Activated CD4-positive, alpha-beta T cell treated with anti-CD3 and anti-CD28 coated beads, Interleukin-2, Interleukin-6, amounts not matched to agents 100 ng/mL and 50 ng/mL, durations not matched to agents 16 hours and 8 hours (primary cell): ENCODE measurements around the gene SHC2.
"Not testable (repeated sequence)": the region's sequence is repeated elsewhere in the genome, so short reads cannot be mapped to it uniquely, and the experiment has no call there.

ENCODE experiments used
- DNase-seq: peaks from one replicate; pipeline ENCODE4 v3.0.0-alpha.2; 2020

Gene SHC2

DNA sequence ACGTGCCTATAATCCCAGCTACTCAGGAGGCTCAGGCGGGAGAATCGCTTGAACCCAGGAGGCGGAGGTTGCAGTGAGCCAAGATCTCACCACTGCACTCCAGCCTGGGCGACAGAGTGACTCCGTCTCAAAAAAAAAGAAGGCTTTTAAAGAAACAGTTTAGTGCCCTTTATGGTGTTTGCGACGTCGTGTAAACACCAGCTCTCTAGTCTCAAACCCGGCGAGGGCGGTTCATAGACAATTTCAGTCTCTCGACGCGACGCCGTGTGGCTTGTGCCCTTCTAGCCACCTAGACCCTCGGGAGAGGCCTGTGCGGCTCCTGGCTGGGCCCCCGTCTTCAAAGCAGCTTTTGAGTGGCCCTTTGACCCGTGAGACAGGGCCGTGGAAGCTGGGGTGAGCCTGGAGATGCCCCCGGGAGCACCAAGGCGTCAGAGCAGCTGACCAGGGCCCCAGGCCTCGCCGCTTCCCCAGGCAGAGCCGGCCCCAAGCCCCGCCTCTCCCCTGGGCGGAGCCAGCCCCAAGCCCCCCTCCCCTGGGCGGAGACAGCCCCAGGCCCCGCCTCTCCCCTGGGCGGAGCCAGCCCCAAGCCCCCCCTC is 30.4 kb upstream of the SHC2 start:
- peak; percentile 33 for DNase-seq

DNA sequence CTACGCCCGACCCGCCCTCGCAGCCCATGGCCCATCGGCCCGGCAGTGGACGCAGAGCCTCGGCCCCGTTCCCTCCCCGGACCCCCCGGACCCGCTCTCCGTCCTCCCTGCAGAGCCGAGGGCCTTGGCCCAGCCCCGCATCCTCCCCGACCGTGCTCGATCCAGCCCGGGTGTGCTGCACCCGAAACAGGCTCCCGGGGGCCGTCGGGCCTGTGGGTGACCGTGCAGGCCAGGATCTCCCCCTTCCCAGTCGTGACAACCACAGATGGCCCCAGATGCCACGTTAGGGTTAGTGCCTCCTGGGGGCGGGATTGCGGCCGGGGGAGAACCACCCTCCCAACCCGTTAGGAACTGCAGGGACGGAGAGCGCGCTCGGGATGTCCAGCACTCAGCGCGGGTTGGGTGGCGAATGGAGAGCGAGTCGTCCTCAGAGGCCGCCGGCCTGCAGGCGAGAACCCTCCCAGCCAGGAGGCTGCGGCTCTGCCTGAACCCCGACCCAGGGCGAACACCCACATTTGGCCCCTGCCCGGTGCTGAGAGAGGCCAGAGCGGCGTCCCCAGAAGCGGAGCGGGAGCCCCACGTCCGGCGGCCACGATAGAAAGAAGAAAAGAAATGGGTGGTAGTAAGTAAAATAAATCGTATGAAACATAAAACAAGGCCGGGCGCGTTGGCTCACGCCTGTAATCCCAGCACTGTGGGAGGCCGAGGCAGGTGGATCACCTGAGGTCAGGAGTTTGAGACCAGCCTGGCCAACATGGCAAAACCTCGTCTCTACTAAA is 28.8 kb upstream of the SHC2 start:
- no peak for DNase-seq

DNA sequence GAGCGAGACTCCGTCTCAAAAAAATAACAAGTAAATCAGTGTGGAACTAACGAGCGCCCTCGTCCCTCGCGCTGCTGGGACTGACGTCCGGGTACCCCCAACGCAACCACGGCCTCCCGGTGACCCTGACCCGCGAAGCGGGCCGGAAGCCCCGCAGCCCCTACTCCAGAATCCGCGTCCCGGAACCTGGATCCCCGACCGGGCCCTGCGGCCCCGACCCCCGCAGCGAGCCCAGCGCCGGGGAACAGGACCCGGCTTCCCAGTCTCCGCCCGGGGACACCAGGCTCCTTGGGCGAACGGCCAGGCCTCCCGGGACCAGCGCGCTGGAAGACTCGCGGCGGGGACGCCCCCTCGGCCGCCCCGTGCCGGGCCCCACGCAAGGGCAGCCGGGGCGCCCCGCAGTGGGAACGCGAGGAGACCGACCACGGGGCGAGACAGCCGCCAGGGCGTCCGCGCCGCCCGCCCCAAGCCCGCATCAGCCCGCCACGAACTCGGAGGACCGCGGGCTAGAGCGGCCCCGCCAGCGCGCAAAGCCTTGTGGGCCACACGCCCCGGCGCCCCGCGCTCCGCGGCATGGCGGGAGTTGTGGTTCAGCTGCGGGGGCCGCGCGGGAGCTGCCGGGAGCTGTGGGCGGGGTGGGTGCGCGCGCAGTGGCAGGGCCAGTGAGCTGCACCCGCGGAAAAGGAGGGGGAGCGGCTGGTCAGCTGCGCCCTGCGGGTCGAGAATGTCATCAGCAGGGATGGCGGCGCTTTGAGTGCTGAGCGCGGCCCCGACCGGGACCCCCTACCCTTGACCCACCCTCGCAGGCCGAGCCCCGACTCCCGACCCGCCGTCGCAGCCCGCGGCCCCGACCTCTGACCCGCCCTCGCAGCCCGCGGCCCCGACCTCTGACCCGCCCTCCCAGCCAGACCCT is 27.9 kb upstream of the SHC2 start:
- peak; percentile 95 for DNase-seq

DNA sequence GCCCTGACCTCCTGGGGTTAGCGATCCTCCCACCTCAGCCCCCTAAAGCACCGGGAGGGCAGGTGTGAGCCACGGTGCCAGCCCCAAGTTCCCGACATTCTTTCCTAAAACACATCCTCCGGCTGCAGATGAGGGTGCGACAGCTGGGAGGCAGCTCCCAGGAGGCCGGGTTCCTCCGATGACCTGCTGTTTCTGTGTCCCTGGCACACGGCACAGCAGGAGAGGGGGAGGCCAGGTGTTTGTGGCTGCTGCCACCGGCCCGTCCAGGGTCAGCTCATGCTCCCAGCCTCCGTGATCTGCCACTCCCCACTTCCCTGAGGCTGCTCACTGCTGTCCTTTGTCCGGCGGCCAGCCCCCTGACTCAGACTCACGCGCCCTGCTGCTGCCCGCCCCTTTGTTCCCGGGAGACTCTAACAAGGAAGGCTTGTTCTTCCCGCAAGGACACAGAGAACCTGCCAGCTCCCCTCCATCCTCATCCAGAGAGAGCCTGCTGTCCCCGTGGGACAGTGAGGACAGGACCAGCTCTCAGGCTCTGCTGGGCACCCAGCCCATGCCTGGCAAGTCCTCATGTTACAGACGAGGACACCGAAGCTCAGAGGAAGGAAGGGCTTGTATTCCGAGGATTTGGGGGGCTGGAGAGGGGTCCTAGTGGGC is 24.9 kb upstream of the SHC2 start:
- no peak for DNase-seq

DNA sequence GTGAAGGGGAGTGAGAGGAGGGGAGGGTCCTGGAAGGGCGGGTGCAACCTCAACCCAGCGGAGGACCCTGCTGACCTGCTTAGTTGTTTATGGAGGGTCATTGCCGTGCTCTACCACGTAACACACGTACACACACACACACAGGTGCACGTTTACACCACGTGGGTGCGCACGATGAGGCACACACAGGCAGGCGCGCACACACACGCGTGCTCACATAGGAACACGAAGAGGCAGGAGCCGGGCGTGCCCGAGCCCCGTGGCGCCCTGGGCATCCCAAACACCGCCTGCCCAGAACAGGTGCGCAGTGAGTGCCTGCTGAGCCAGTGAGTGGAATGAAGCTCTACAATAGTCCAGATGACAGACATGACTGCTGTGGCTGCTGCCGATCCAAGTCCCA is 24.2 kb upstream of the SHC2 start:
- no peak for DNase-seq

DNA sequence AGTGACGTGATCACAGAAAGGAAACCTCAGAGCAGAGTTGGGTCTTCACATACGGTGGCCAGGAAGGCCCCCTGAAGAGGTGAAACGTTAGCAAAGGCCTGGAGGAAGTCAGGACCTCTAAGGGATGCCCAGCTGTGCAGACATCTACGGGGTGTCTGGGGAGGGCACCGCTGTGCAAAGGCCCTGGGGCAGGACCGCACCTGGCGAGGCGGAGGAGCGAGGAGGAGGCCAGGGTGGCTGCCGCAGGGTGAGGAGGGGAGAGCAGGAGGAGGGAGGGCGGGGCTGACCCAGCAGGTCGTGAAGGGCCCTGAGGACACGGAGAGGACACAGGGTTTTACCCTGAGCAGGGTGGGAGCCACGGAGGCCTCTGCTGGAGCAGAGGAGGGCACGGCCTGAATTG is 23.7 kb upstream of the SHC2 start:
- DNase-seq: no peak

DNA sequence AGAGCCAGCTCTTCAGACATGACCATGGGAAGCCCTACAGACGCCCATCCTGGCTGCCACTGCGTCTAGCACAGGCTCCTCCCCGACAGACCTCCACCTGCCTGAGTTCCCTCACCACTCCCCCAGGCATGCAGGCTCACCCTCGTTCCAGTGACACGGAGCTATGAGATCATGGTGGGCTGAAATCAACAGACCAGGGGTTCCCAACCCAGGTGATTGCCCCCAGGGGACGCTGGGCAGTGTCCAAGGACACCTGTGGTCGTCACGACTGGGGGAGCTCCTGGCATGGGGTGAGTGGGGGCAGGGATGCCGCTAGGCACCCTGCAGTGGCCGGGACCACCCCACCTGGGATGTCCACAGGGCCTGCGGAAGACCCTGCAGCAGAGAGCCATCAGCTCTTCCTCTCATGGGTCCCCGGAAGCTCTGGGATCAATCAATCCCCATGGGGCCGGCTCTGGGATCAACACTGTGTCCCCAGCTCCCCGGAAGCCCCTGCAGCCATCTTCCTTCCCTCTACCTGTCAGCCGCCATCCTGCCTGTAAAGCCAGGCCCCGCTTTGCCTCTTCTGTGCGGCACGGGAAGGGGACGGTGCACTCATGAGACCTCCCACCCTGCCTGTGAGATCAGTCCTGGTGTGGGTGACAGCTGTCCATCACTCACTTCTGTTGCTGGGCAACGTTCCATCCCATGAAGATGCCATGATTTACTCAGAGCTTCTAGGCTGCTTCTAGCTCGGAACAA is 22.7 kb upstream of the SHC2 start:
- DNase-seq: no peak

DNA sequence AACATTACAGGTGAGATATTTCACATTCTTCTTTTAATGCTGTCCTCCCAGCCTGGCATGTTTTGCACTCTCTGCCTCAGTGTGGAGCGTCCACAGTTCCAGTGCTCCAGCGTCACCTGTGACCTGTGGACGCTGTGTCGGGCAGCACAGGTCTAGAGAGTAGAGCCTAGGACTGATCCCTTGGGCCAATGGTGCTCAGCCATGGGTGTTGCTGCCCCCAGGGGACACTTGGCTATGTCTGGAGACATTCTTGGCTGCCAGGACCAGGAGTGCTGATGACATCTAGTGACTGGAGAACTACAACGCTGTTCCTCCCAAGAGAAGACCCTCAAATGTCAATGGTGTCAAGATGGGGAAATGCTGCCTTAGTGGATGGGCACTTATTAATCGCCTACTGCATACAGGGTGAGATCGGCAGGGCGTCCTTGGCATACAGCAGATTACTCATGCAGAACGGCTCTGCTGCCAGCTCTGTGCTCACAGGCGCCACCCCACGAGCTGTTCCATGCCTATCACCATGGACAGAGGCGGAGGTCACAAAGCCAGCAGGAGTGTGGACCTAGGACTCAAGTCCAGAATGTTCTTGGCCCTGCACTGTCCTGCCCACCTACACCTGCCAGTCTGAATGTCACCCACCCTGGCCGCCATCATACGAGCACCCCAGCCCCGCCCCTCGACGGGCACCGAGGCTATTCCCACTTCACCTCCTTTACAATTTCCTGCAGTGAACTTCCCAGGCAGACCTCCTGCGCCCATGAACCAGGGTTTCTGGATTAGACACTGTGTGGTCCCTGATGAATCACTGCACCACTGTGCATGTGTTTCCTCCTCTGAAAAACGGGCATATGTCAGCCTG is 21.6 kb upstream of the SHC2 start:
- no peak for DNase-seq

DNA sequence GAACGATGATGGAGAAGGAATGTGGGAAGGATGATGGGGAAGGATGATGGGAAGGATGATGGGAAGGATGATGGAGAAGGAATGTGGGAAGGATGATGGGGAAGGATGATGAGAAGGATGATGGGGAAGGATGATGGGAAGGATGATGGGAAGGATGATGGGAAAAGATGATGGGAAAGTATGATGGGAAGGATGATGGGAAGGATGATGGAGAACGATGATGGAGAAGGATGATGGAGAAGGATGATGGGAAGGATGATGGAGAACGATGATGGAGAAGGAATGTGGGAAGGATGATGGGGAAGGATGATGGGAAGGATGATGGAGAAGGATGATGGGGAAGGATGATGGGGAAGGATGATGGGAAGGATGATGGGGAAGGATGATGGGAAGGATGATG is 20.3 kb upstream of the SHC2 start:
- not testable (repeated sequence) for DNase-seq

DNA sequence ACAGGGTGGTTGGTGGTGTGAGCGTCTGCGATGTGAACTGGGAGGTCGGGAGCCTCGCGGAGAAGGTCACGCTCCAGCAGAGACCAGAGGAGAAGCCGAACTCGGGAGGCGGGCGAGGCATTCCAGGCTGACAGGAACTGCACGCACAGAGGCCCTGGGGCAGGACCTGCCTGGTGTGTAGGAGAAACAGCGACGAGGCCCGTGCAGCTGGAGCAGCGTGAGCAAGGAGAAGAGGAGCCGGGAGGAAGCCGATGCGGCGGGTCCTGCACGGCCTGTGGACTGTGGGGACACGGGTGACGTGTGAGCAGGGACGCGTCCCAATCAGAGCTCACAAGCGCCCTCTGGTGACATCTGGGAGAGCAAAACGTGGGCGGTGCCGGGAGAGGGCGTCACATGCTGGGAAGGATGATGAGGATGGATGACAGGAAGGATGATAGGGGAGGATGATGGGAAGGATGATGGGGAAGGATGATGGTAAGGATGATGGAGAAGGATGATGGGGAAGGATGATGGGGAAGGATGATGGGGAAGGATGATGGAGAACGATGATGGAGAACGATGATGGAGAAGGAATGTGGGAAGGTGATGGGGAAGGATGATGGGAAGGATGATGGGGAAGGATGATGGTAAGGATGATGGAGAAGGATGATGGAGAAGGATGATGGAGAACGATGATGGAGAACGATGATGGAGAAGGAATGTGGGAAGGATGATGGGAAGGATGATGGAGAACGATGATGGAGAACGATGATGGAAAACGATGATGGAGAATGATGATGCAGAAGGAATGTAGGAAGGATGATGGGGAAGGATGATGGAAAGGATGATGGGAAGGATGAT is 19.4 kb upstream of the SHC2 start:
- DNase-seq: no peak

DNA sequence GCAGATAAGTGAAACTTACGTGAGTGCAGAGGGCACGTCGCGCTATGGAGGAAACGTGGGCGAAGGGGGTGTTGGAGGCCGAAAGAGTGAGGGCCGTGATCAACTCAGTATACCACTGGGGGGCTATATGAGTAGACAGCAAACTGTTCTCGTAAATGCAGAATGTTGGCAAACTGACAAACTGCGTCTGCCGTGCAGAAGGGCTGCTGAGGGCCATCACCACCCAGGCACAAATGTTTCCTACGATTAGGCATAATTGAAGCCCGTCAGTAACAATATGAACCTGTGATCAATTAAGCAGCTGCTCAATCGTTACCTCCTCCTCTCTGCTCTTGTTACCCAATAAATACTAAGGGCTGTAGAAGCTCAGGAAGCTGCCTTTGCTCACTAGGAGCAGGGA is 18.1 kb upstream of the SHC2 start:
- DNase-seq: no peak

DNA sequence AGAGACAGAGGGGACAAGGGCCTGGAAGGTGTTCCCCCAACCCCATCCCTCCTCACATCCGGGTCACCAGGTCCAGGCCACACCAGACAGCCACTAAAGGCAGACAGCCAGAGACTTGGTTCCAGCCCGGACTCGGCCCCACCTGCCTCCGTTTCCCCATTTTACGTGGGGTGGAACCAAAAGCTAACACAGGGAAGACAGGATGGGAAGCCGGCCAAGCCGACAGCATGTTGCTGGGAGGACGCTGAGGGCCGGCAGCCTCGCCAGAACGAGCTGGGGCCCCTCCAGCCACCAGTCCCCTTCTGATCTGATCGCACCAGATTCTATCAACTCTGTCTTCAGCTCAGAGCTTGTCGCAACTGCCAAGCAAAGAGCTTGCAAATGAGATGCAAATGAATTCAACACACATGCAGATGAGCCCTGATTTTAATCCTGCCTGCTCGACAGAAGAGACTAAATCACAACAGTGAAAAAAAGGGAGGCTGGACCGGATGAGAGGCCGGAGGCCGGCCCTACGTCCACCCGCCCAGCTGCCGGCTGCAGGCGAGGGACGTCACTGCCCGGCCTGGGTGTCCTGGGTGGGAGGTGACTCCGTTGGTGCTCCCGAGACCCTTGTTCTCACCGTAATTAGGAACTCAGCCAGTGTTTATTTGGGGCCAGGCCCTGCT is 17.5 kb upstream of the SHC2 start:
- DNase-seq: no peak

DNA sequence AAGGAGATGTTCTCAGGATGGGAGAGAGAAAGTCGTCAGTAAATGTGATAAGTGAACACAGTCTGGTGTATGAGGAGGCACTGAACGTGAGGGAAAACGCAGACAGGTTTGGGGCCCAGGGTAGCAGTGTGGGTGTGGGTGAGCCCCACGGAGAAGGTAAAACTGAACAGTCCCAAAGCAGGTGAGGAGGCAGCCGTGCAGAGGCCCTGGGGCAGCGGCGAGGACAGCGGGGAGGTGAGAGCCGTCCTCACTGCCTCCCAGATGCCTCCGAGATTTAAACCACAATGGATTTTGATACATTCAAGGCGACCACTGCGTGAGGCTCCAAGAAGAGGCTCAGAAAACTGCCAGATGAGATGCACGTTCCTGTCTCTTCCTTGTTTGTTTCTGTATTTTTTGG is 14.5 kb upstream of the SHC2 start:
- no peak for DNase-seq

DNA sequence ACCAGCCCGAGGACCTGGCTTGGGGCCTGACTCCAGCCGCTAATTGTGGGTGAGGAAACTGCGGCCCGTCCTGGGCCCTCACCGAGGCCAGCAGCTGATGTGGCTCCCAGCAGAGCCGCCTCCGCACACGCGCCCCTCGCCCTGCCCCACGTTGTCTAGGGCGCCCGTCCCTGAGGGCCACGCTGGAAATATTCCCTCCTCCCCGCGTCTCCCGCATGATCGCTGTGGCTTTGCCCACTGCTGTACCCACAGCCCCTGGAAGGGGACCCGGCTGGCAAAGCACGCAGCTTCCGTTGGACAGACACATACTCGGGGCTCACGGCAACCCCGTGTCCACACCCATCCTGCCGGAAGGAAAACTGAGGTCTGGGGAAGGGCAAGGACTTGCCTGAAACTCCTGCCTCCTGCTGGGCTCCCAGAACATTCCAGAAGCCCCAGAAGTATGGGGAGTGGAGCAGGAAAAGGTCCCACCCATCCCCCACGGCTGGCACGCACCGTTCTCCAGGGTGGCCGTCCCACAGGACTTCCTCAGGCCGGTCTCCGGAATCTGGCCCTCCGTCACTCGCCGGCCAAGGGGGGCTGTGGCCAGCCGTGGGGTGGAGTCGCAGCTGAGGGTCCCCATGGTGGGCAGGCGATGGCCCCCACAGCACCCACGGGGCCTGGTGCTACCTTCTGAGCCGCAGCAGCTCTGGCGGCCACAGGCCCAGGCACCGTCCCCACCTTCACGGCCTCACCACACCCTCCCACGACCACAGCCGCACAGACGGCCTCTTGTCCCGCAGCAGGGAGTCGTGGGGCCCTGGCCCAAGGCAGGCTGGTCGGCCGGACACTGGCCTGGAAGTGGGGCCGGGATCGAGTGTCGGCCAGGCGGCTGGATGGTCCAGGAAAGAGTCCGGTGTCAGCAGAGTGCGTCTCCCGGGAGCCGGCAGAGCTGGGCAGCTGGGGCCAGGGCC is 13.6 kb upstream of the SHC2 start:
- DNase-seq: no peak

DNA sequence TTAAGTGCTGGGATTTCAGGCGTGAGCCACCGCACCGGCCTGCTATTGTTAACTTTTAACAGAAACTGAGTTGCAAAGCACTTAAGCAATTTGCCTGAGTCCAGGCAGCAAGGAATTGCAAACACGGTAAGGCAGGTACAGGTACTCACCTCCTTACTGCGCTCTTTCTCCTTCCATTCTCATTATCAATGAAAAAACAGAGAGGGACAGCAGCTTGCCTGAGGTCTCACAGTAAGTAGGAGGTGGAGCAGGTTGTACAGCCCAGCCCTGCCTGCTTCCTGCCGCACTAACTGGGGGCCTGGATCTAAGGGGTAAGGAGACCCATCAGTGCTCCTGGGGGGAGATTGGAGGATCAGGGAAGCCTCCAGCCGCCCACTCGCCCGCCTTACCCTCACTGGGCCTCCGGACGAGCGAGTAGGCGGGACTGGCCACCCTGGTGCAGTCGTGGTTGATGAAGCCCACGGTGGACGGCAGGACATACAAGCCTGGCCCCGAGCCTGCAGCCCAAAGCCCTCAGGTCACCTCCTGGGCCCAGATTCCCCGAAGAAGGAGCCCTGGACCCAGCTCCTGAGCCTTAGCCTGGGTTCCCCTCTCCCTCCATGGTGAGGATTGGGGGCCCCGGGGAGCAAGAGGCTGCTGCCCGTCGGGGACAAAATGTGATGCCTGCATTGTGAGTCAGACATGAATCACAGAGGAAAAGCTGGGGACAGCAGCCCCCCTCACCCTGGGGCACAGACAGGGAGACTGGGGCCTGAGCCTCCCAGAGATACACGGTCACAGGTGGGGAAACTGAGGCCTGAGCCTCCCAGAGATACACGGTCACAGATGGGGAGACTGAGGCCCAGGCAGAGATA is 11.4 kb upstream of the SHC2 start:
- DNase-seq: no peak

DNA sequence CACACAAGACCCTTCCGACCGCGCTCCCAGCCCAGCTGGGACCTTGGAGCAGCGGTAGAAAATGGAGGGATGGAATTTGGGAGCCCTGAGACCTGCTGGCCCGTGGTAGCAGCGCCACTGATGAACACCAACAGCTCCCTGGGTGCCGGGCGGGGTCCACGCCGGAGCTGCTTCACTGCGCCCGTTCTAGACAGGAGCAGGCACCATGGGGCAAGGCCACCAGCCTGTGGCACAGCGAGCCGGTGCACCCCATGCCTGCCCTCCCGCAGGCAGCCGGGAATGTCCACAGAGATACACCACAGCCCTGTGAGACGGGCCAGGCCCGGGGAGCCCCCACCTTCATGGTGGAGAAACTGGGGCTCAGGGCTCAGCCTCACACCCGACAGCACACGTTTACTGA is 9.9 kb upstream of the SHC2 start:
- no peak for DNase-seq

DNA sequence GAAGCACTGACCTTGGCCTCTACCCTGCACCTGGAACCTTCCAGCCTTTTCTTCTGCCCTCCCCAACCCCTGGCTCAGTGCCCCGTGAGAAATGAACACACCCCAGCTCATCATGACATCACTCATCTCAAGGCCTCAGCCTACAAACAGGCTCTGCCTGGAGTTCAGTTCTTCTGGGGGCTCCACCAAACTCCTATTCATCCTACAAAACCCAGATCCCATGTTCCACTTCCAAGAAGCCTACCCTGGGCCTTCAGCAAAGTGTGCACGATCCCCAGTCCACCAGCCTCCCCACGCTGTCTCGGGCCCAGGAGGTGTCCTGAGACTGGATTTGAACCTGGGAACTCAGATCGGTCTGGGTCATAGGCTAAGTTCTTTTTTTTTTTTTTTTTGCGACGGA is 9.0 kb upstream of the SHC2 start:
- no peak for DNase-seq
